GM18868 (cell line): ENCODE results near the gene PCNX2.
"Not testable (repeated sequence)": the region's sequence is repeated elsewhere in the genome, so short reads cannot be mapped to it uniquely, and the experiment has no call there.

Experiments
- ATAC-seq: cut with Tn5 transposase; IDR thresholded peaks from one replicate; pipeline ENCODE4 v1.9.1; 2021; ENCODE audit warnings: mild to moderate bottlenecking, moderate library complexity; ENCODE audit not compliant: unreplicated experiment

PCNX2 gene

GRCh38 chr1:233179638-233180037 is 115.9 kb downstream of the PCNX2 start:
- not testable (repeated sequence) for ATAC-seq

GRCh38 chr1:233172201-233172600 is 123.3 kb downstream of the PCNX2 start:
- ATAC-seq, result no peak

GRCh38 chr1:233170741-233171140 is 124.8 kb downstream of the PCNX2 start:
- no peak for ATAC-seq

- ATAC-seq, result no peak
These were observed 127.1 kb downstream of the PCNX2 start for GRCh38 chr1:233168384-233168783.

GRCh38 chr1:233166896-233167295 is 128.6 kb downstream of the PCNX2 start:
- ATAC-seq, result no peak

GRCh38 chr1:233163696-233164095 is 131.8 kb downstream of the PCNX2 start:
- no peak for ATAC-seq

- ATAC-seq, result no peak
These were observed 137.2 kb downstream of the PCNX2 start for GRCh38 chr1:233158322-233158721.

- ATAC-seq, result no peak
These were observed 138.3 kb downstream of the PCNX2 start for GRCh38 chr1:233157245-233157644.

GRCh38 chr1:233151861-233152260 is 143.7 kb downstream of the PCNX2 start:
- no peak for ATAC-seq

GRCh38 chr1:233144434-233144833 is 151.1 kb downstream of the PCNX2 start:
- ATAC-seq, result no peak

- no peak for ATAC-seq
These were observed 152.3 kb downstream of the PCNX2 start for GRCh38 chr1:233143241-233143640.

- no peak for ATAC-seq
These were observed 154.6 kb downstream of the PCNX2 start for GRCh38 chr1:233140974-233141373.

- ATAC-seq, result no peak
These were observed 155.0 kb downstream of the PCNX2 start for GRCh38 chr1:233140499-233140898.

GRCh38 chr1:233138788-233139585 is 156.5 kb downstream of the PCNX2 start:
- no peak for ATAC-seq

- no peak for ATAC-seq
These were observed 159.7 kb downstream of the PCNX2 start for GRCh38 chr1:233135833-233136232.

- no peak for ATAC-seq
These were observed 163.1 kb downstream of the PCNX2 start for GRCh38 chr1:233132445-233132844.

- not testable (repeated sequence) for ATAC-seq
These were observed 166.5 kb downstream of the PCNX2 start for GRCh38 chr1:233129031-233129430.

- no peak for ATAC-seq
These were observed 168.4 kb downstream of the PCNX2 start for GRCh38 chr1:233127157-233127556.

- no peak for ATAC-seq
These were observed 172.7 kb downstream of the PCNX2 start for GRCh38 chr1:233122779-233123178.

GRCh38 chr1:233121947-233122559 is 173.5 kb downstream of the PCNX2 start:
- ATAC-seq, result no peak

GRCh38 chr1:233114860-233115259 is 180.7 kb downstream of the PCNX2 start:
- no peak for ATAC-seq

GRCh38 chr1:233114159-233114558 is 181.4 kb downstream of the PCNX2 start:
- ATAC-seq, result no peak
